Coronary artery (tissue), 2 donors: ENCODE measurements around the gene PPT2.

ENCODE experiments used
- DNase-seq: peaks from one replicate; pipeline ENCODE4 v3.0.0-alpha.2; 2017; ENCODE audit warnings: low spot score
- H3K27ac ChIP-seq, 2 donors: fragments of 200-600 bp; sonication (generic); one replicate each; pipeline ENCODE4 v1.5.1; 2016 to 2019
- H3K4me3 ChIP-seq: fragments of 200-600 bp; sonication (generic); 2 replicates; pipeline ENCODE4 v1.5.1; 2016; ENCODE audit warnings: mild to moderate bottlenecking, moderate library complexity
- TF ChIP-seq, protein P1 (sequence below): fragments of 200-600 bp; sonication (generic); IDR thresholded peaks from one replicate; pipeline ENCODE4 v1.5.1; 2019; ENCODE audit warnings: antibody characterized with exemption

The PPT2 gene

DNA sequence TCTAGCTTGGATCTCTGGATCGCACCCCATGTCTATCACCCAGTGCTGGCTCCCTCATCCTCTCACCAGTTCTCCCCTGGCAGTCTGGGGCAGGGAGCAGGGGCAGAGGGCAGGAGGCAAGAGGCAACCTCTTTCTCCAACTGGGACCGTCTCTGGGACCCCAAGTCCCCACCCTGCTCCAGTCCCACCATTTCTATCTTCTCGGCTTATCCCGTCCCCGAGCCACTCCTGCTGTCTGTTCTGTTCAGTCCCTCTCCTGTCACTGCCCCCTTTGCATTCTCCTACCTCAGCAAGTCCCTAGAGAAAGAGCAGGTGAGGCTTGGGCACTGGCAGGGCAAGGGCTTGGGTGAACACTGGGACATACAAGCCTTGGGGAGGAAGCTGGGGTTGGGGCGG is 44.2 kb upstream of the PPT2 start:
- DNase-seq, result no peak
- TF ChIP-seq, protein P1, sequence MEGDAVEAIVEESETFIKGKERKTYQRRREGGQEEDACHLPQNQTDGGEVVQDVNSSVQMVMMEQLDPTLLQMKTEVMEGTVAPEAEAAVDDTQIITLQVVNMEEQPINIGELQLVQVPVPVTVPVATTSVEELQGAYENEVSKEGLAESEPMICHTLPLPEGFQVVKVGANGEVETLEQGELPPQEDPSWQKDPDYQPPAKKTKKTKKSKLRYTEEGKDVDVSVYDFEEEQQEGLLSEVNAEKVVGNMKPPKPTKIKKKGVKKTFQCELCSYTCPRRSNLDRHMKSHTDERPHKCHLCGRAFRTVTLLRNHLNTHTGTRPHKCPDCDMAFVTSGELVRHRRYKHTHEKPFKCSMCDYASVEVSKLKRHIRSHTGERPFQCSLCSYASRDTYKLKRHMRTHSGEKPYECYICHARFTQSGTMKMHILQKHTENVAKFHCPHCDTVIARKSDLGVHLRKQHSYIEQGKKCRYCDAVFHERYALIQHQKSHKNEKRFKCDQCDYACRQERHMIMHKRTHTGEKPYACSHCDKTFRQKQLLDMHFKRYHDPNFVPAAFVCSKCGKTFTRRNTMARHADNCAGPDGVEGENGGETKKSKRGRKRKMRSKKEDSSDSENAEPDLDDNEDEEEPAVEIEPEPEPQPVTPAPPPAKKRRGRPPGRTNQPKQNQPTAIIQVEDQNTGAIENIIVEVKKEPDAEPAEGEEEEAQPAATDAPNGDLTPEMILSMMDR, result no peak
- peak overlapping the region; percentile 49 to 89 for H3K27ac ChIP-seq
- peak overlapping the region; percentile 76 for H3K4me3 ChIP-seq

DNA sequence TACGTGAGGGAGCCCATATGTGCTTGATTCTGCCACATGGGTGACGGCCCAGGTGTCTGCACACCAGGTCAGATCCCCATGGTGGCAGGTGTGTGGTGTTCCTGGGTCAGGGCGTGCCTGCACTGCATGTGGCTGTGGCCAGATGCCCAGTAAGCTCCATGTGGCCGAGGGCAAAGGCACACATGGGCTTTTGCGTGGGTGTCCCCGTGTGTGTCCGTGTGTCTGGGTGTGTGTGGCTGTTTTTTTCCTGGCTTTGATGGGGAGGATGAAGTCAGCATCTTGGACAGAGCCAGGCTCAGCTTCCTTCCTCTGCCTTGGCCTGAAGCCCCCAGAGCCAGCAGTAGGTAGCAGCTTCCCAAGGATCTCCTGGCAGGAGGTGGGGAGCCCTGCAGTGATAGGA is 43.3 kb upstream of the PPT2 start:
- Histone ChIP-seq H3K4me3 (peak overlapping the region; percentile 76), H3K27ac (peak overlapping the region; percentile 49 to 89)
- DNase-seq, result no peak
- TF ChIP-seq, protein P1, result no peak

DNA sequence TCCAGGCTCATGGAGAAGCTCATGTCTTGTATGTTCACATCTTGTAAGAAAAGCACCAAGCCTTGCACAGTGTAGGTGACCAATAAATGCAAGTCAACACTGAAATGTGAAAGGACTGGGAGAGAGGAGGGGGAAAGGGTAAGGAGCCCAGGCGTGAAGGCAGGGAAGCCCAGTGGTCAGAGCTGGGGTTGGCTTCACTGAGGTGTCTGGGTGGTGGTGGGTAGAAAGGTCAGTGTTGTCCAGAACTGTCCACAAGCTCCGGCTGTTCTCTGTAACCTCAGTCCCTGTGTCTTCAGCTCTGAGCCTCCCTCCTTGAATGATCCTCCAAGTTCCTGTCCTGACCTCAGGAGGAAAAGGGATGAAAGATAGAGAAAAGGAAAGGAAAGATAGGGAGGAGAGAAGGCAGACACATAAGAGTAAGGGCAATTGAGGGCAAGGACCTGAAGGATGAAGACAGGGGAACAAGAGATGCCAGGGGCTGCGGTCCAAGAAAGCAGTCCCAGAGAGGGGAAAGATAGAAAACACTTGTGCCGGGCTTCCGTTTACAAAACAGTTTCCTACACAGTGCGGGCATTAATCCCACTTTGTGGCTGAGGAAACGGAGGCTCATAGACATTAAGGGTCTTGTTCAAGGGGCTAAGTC is 42.4 kb upstream of the PPT2 start:
- no peak for DNase-seq
- H3K27ac ChIP-seq, result peak overlapping the region; percentile 3 to 89
- H3K4me3 ChIP-seq, result no peak overlapping the region
- TF ChIP-seq, protein P1, result no peak

DNA sequence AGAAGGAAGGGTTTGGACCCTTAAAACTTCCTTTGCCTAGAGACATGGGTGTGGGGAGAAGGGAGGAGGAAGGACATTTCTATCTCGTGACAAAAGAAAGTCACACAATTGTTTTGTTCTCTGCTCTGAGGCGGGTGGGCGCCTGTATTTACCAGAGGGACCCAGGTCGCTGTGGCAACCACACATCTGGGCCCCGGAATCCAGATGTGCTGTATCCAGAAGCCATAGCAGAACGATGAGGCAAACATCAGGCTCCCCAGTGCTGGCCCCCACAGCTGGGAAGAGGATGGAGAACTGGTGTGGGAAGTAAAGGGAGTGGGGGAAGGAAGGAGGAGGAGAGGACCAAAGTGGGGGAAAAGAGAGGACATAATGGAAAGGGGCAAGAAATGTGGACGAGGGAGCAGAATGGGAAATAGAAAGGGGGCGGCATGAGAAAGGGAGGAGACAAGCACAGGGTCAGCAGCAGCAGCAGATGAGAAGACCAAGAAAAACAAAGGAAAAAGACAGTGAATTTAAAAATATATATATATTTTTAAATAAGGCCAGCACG is 41.4 kb upstream of the PPT2 start:
- TF ChIP-seq, protein P1, result no peak
- Histone ChIP-seq H3K27ac (peak overlapping the region in 1 of 2 donors; percentile 89), H3K4me3 (no peak overlapping the region)
- no peak for DNase-seq

DNA sequence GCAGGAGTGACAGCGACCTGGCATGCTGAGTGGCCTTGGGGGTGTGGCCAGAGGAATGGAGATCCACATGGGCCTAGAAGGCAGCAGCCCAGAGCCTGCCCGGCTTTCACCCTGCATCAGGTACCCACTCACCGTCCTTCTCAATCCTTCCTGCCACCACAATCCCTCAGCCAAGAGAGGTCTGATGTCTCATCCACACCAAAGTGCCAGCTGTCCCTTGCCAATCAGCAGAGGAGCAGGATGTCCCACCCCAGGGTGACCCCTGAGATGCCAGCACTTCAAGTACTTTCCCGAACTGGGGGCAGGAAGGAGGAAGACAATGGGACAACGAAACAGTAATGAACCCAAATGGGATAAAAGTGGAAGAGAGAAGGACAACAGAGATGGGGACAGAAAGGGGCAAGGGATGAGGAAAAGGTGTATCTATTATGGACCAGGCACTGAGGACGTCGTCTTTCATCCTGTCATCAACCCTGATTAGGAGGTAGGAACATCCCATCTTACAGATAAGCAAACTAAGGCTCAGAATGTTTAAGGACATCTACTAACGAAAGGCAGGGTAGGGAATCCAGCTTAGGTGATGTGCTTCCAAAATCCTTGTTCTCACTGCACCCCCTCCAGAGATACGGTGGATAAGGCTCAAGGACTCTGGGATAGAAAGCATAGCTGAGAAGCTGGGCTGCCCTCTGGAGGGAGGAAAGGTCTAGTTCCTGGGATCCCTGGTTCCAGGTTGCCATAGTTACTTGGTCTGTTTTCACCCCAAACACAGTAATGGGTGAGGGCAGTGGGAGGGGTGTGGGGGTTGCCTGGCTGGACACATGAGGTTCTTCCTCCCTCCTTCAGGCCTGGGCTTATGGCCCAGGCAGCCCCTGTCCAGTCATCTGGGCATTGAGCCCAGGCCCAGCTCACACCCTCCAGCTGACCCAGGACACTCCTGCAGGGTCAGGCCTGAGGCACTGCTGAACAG is 40.3 kb upstream of the PPT2 start:
- TF ChIP-seq, protein P1, result no peak
- Histone ChIP-seq H3K27ac (peak overlapping the region; percentile 51 to 88), H3K4me3 (no peak overlapping the region)
- DNase-seq, result peak; percentile 97

DNA sequence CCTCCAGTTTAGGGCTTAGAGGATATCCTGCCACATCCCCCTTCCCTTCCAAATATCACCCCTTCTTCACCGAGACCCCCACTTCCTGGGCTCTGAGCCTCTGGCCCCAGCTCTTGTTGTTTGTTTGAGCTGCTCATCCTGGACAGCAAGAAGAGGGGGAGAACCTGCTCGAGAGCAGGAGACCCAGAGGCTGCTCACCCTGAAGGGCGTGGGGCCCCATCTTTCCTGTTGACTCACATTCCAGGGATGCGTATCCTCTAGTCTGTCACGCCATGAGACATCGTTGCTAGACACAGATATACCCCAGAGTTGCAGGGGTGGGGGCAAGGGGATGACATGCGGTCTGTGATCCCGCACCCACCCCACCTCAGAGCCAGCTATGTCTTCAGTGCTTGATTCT is 39.1 kb upstream of the PPT2 start:
- H3K27ac ChIP-seq, result peak overlapping the region in 1 of 2 donors; percentile 88
- TF ChIP-seq, protein P1, result no peak
- DNase-seq, result no peak
- H3K4me3 ChIP-seq, result no peak overlapping the region
